Fibroblast of lung (primary cell): ENCODE measurements around the gene SNRPA1. TPM values are rescaled to one million over a fixed set of nuclear protein-coding genes. Genes with fewer than 3 reads are reported as not detected.

Source experiments
- DNase-seq, 2 donors: peaks; one replicate each; pipeline versions ENCODE4 v3.0.0 to v3.0.0-alpha.2; 2010; ENCODE audit warnings: low read depth in 2 of 2
- H2AFZ ChIP-seq: 2 replicates; pipeline ENCODE4 v1.5.1; 2012; ENCODE audit warnings: low read length, control low read depth, inconsistent platforms
- H3K27ac ChIP-seq: 2 replicates; pipeline ENCODE4 v1.5.1; 2011; ENCODE audit warnings: low read length, control low read depth; ENCODE audit not compliant: insufficient read depth
- H3K27me3 ChIP-seq: 2 replicates; pipeline ENCODE4 v1.5.1; 2011; ENCODE audit warnings: mild to moderate bottlenecking, low read length; ENCODE audit not compliant: control insufficient read depth, insufficient read depth
- H3K36me3 ChIP-seq: 2 replicates; pipeline ENCODE4 v1.5.1; 2011; ENCODE audit warnings: low read length; ENCODE audit not compliant: control insufficient read depth, insufficient read depth
- H3K4me1 ChIP-seq: 2 replicates; pipeline ENCODE4 v1.5.1; 2011; ENCODE audit warnings: low read length; ENCODE audit not compliant: control insufficient read depth, insufficient read depth; ENCODE audit errors: extremely low read depth
- H3K4me2 ChIP-seq: 2 replicates; pipeline ENCODE4 v1.5.1; 2011; ENCODE audit warnings: low read length, control low read depth; ENCODE audit not compliant: insufficient read depth; ENCODE audit errors: extremely low read depth
- H3K4me3 ChIP-seq, 4 experiments: fragments of 200-600 bp in 1 of 4; sonication (generic) in 1 of 4; replicated peaks in 1 of 4; 2 replicates each; pipeline ENCODE4 v1.5.1; 2011 to 2016; ENCODE audit warnings: low read length in 4 of 4, low read depth in 3 of 4, mild to moderate bottlenecking in 3 of 4, control low read depth in 2 of 4, inconsistent platforms in 1 of 4, mixed read lengths in 1 of 4; ENCODE audit not compliant: insufficient read depth in 1 of 4; ENCODE audit errors: control extremely low read depth in 1 of 4
- H3K79me2 ChIP-seq: 2 replicates; pipeline ENCODE4 v1.5.1; 2012; ENCODE audit warnings: mild to moderate bottlenecking, low read length, inconsistent platforms; ENCODE audit not compliant: control insufficient read depth, insufficient read depth
- H3K9ac ChIP-seq: 2 replicates; pipeline ENCODE4 v1.5.1; 2011; ENCODE audit warnings: mild to moderate bottlenecking, low read length, control low read depth; ENCODE audit not compliant: insufficient read depth
- H3K9me3 ChIP-seq: 2 replicates; pipeline ENCODE4 v1.5.1; 2012; ENCODE audit warnings: low read depth, low read length; ENCODE audit not compliant: control insufficient read depth, insufficient read depth
- H4K20me1 ChIP-seq: 2 replicates; pipeline ENCODE4 v1.5.1; 2011; ENCODE audit warnings: low read length; ENCODE audit not compliant: control insufficient read depth, insufficient read depth; ENCODE audit errors: extremely low read depth
- EZH2 ChIP-seq: IDR thresholded peaks from 2 replicates; pipeline ENCODE4 v1.5.1; 2012; ENCODE audit warnings: low read length, control low read depth, mild to moderate bottlenecking; ENCODE audit errors: missing control alignments
- polyA plus RNA-seq, 2 donors: library from polyadenylated mRNA; depleted of rRNA in 1 of 2; stranded (reverse) in 1 of 2; unstranded in 1 of 2; fragments of >200 nt; gene quantifications; 2 replicates each; pipeline ENCODE4 v1.2.1, GENCODE V29; 2011 to 2012; ENCODE audit warnings: missing spikeins in 1 of 2
- total RNA-seq: library from RNA; depleted of rRNA; stranded (reverse); fragments of >200 nt; gene quantifications from 2 replicates; pipeline ENCODE4 v1.2.1, GENCODE V29; 2014
- TF ChIP-seq, protein P1 (sequence below), 2 donors: IDR thresholded peaks in 1 of 2; conservative IDR thresholded peaks in 1 of 2; 1 replicate in 1 of 2; 2 replicates in 1 of 2; pipeline ENCODE4 v1.5.1; 2011 to 2012; ENCODE audit warnings: low read length in 2 of 2, control low read depth in 1 of 2, inconsistent platforms in 1 of 2, low read depth in 1 of 2, mild to moderate bottlenecking in 1 of 2

SNRPA1 gene
- total and polyA plus RNA-seq, 2 donors (not counting 1 experiment from before 2014, with no cell fraction given), result 12.9 to 90.3 TPM

DNA sequence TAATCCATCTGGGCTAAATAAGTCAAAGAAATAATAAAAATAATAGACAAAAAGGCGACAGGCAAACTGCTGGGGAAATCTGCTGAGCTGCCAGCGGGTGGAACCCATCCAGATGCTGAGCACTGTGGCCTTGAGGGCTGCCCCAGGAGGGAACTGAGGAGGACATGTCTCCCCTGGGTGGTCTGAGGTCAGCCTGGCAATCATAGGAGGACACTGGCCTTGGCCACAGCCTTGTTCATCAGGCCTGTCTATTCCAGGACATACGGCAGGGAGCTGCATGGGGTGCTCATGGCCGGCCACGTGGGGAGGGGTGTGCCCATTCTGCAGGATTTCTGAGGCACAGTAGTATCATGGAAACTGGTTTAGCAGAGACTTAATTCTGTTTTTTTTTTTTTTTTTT is 21.5 kb upstream of the SNRPA1 start:
- H3K9me3 ChIP-seq, result no peaks in the 10 kb centered on the region
- peaks cover 4% of the 10 kb centered on the region for H3K27me3 ChIP-seq
- H3K4me3 ChIP-seq, result no peak overlapping the region
- H3K4me1 ChIP-seq, result no peaks in the 10 kb centered on the region
- H3K79me2 ChIP-seq, result no peaks in the 10 kb centered on the region
- DNase-seq, result no peak
- H4K20me1 ChIP-seq, result no peaks in the 10 kb centered on the region
- H3K27ac ChIP-seq, result no peak overlapping the region
- H3K9ac ChIP-seq, result no peak overlapping the region
- H2AFZ ChIP-seq, result no peak overlapping the region
- H3K36me3 ChIP-seq, result no peaks in the 10 kb centered on the region
- no peak for TF ChIP-seq EZH2
- TF ChIP-seq, protein P1, sequence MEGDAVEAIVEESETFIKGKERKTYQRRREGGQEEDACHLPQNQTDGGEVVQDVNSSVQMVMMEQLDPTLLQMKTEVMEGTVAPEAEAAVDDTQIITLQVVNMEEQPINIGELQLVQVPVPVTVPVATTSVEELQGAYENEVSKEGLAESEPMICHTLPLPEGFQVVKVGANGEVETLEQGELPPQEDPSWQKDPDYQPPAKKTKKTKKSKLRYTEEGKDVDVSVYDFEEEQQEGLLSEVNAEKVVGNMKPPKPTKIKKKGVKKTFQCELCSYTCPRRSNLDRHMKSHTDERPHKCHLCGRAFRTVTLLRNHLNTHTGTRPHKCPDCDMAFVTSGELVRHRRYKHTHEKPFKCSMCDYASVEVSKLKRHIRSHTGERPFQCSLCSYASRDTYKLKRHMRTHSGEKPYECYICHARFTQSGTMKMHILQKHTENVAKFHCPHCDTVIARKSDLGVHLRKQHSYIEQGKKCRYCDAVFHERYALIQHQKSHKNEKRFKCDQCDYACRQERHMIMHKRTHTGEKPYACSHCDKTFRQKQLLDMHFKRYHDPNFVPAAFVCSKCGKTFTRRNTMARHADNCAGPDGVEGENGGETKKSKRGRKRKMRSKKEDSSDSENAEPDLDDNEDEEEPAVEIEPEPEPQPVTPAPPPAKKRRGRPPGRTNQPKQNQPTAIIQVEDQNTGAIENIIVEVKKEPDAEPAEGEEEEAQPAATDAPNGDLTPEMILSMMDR (conservative IDR thresholded peaks at IDR 0.05 in 1 of 2, IDR thresholded peaks at IDR 0.05 in 1 of 2; ENCODE audit: low read depth in 1 of 2, low read length in 2 of 2), result no peak
- no peak overlapping the region for H3K4me2 ChIP-seq

DNA sequence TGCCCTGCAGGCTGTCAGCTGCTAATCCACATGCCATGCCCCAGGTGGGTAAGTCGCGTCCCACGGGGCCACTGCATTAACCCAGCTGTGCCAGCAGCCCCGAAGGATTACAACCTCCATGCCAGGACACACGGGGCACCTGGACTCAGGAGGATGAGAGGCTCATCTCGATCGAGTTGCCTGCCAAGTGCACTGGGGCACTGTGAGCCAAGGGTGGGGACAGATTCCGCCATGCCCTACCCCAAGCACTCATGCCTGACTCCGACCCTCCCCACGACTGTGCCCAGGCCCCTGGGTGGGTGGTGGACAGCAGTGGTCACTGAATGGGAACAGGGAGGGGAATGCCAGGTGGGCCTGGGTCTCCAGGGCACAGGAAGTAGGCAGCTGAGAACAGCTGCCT is 20.7 kb upstream of the SNRPA1 start:
- Histone ChIP-seq H3K4me3 (no peak overlapping the region), H3K4me1 (no peaks in the 10 kb centered on the region), H3K79me2 (no peaks in the 10 kb centered on the region), H2AFZ (no peak overlapping the region), H3K9me3 (no peaks in the 10 kb centered on the region), H4K20me1 (no peaks in the 10 kb centered on the region), H3K4me2 (no peak overlapping the region), H3K27ac (no peak overlapping the region), H3K36me3 (no peaks in the 10 kb centered on the region), H3K9ac (no peak overlapping the region), H3K27me3 (peaks cover 4% of the 10 kb centered on the region)
- DNase-seq, result no peak
- TF ChIP-seq, protein P1 (conservative IDR thresholded peaks at IDR 0.05 in 1 of 2, IDR thresholded peaks at IDR 0.05 in 1 of 2; ENCODE audit: low read depth in 1 of 2, low read length in 2 of 2), result no peak
- no peak for TF ChIP-seq EZH2

DNA sequence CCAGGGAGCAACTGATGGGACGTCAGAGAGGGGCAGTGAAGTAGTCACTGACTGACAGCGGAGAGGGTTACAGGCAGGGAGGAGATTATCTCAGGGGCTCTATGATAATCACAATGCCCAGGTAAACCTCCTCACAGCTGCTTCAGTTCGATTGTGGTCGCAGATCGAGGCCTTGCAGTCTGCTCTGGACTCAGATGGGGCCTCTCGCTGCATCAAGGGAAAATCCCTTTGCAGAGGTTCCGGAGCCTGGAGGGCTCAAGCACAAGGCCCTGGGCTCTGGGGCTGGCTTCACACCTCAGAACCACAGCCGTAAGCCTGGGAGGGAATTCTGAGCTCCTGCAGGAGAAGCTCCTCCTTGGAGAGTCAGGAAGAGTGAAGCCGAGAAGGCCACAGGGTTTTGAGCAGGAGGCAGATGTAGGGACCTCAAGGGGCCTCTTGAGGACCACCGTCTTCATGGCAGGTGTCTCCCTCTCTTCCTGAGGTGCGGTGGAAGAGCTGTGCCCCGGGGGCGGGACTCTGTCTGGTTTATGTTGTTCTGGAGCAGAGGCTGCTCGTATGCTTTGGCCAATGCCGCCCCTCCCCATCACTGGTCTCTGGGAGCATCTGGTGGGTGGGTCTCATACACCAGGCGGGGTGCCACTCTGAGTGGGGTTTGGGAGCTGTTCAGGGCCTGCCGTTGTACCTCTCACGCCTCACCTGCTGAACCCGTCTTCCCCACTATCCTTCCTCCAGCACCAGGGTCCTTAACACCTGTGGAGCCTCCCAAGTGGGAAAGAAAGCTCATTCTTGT is 19.5 kb upstream of the SNRPA1 start:
- DNase-seq, result no peak

More for the DNA sequence above, 19.5 kb upstream of the SNRPA1 start:
- Histone ChIP-seq H3K4me1 (no peaks in the 10 kb centered on the region), H3K27me3 (peaks cover 4% of the 10 kb centered on the region), H4K20me1 (no peaks in the 10 kb centered on the region), H3K9me3 (no peaks in the 10 kb centered on the region), H3K4me2 (no peak overlapping the region), H3K27ac (no peak overlapping the region), H2AFZ (no peak overlapping the region), H3K4me3 (no peak overlapping the region), H3K79me2 (no peaks in the 10 kb centered on the region), H3K36me3 (no peaks in the 10 kb centered on the region), H3K9ac (no peak overlapping the region)
- no peak for TF ChIP-seq EZH2
- TF ChIP-seq, protein P1 (conservative IDR thresholded peaks at IDR 0.05 in 1 of 2, IDR thresholded peaks at IDR 0.05 in 1 of 2; ENCODE audit: low read depth in 1 of 2, low read length in 2 of 2), result no peak
